Measurements from ENCODE around the gene PGBD2.
"Not testable (repeated sequence)": the region's sequence is repeated elsewhere in the genome, so short reads cannot be mapped to it uniquely, and the experiment has no call there.

The PGBD2 gene

GRCh38 chr1:248890549-248891498, 15.2 kb upstream of the PGBD2 start:
- no peak for DNase-seq (ENCODE audit: low read depth)

- DNase-seq (ENCODE audit: low read depth): no peak
Observed at GRCh38 chr1:248891758-248892157, 14.3 kb upstream of the PGBD2 start.

- DNase-seq (ENCODE audit: low read depth): no peak
Observed at GRCh38 chr1:248892590-248892989, 13.4 kb upstream of the PGBD2 start.

GRCh38 chr1:248894837-248895236, 11.2 kb upstream of the PGBD2 start:
- no peak for DNase-seq (ENCODE audit: low read depth)

GRCh38 chr1:248897412-248898337, 8.4 kb upstream of the PGBD2 start:
- DNase-seq (ENCODE audit: low read depth): no peak

GRCh38 chr1:248900637-248901036, 5.4 kb upstream of the PGBD2 start:
- no peak for DNase-seq (ENCODE audit: low read depth)

GRCh38 chr1:248901578-248901977, 4.5 kb upstream of the PGBD2 start:
- no peak for DNase-seq (ENCODE audit: low read depth)

- no peak for DNase-seq (ENCODE audit: low read depth)
Observed at GRCh38 chr1:248904437-248905216, 1.4 kb upstream of the PGBD2 start.

GRCh38 chr1:248905662-248906008, 400 bp upstream of the PGBD2 start:
- no peak for DNase-seq (ENCODE audit: low read depth)

- peak; percentile 34 for DNase-seq (ENCODE audit: low read depth)
Observed at GRCh38 chr1:248906753-248907661, 972 bp downstream of the PGBD2 start.

GRCh38 chr1:248910761-248911160, 4.7 kb downstream of the PGBD2 start:
- no peak for DNase-seq (ENCODE audit: low read depth)

- DNase-seq (ENCODE audit: low read depth): no peak
Observed at GRCh38 chr1:248913933-248914332, 7.9 kb downstream of the PGBD2 start.

- no peak for DNase-seq (ENCODE audit: low read depth)
Observed at GRCh38 chr1:248914796-248915381, 8.9 kb downstream of the PGBD2 start.

GRCh38 chr1:248918131-248918530, 12.1 kb downstream of the PGBD2 start:
- DNase-seq (ENCODE audit: low read depth): no peak

GRCh38 chr1:248923352-248924338, 17.6 kb downstream of the PGBD2 start:
- DNase-seq (ENCODE audit: low read depth): no peak

- DNase-seq (ENCODE audit: low read depth): peak; percentile 40
Observed at GRCh38 chr1:248924696-248925532, 18.9 kb downstream of the PGBD2 start.

- not testable (repeated sequence) for DNase-seq (ENCODE audit: low read depth)
Observed at GRCh38 chr1:248925859-248926258, 19.8 kb downstream of the PGBD2 start.

GRCh38 chr1:248926401-248927182, 20.6 kb downstream of the PGBD2 start:
- peak; percentile 65 for DNase-seq (ENCODE audit: low read depth)
